Lung (tissue), 12 donors: ENCODE data around the gene RTEL1. TPM values are rescaled to one million over a fixed set of nuclear protein-coding genes. Genes with fewer than 3 reads are reported as not detected.

Experiments
- ATAC-seq: fragments of 200-7000 bp; cut with Tn5 transposase; one replicate; pipeline ENCODE4 v1.9.1; 2020; ENCODE audit warnings: moderate number of reproducible peaks; ENCODE audit not compliant: insufficient read depth, low FRiP score
- DNase-seq, 3 donors: peaks; one replicate each; pipeline ENCODE4 v3.0.0-alpha.2; 2013 to 2017
- H3K27ac ChIP-seq, 2 donors: one replicate each; pipeline ENCODE4 v1.5.1; 2013; ENCODE audit warnings: mild to moderate bottlenecking in 2 of 2, moderate library complexity in 2 of 2, control low read depth in 1 of 2, inconsistent platforms in 1 of 2, low read depth in 1 of 2, low read length in 1 of 2
- H3K27me3 ChIP-seq, 3 donors: one replicate each; pipeline ENCODE4 v1.5.1; 2013; ENCODE audit warnings: low read length in 2 of 3; ENCODE audit not compliant: control insufficient read depth in 3 of 3, insufficient read depth in 3 of 3
- H3K36me3 ChIP-seq, 4 donors: one replicate each; pipeline ENCODE4 v1.5.1; 2013; ENCODE audit warnings: low read length in 4 of 4, mild to moderate bottlenecking in 1 of 4, moderate library complexity in 1 of 4; ENCODE audit not compliant: control insufficient read depth in 4 of 4, insufficient read depth in 4 of 4
- H3K4me1 ChIP-seq, 5 donors: one replicate each; pipeline ENCODE4 v1.5.1; 2013; ENCODE audit warnings: low read length in 5 of 5, mild to moderate bottlenecking in 2 of 5, moderate library complexity in 1 of 5; ENCODE audit not compliant: control insufficient read depth in 5 of 5, insufficient read depth in 5 of 5
- H3K4me3 ChIP-seq: one replicate; pipeline ENCODE4 v1.5.1; 2013; ENCODE audit warnings: mild to moderate bottlenecking, control low read depth, moderate library complexity
- H3K9ac ChIP-seq, 2 donors: one replicate each; pipeline ENCODE4 v1.5.1; 2013; ENCODE audit warnings: low read length in 2 of 2, control low read depth in 1 of 2; ENCODE audit not compliant: insufficient read depth in 1 of 2
- H3K9me3 ChIP-seq, 4 donors: one replicate each; pipeline ENCODE4 v1.5.1; 2013; ENCODE audit warnings: low read length in 3 of 4, mild to moderate bottlenecking in 1 of 4, moderate library complexity in 1 of 4; ENCODE audit not compliant: control insufficient read depth in 4 of 4, insufficient read depth in 3 of 4
- CTCF ChIP-seq: IDR thresholded peaks from 2 replicates; pipeline ENCODE4 v1.5.1; 2012; ENCODE audit warnings: mild to moderate bottlenecking; ENCODE audit errors: control extremely low read depth, extremely low read depth
- WGBS, 2 donors: extraction: QIAGEN DNeasy Blood & Tissue Kit; methylation state at CpG; one replicate each; pipeline ENCODE4 v1.1.7; 2013; 5-methylcytosine and 5-hydroxymethylcytosine counted together
- polyA plus RNA-seq, 2 donors: library from polyadenylated mRNA; stranded (reverse); fragments of 200-250 nt; gene quantifications; one replicate each; pipeline ENCODE4 v1.2.1, GENCODE V29; 2013
- total RNA-seq, 2 donors: library from RNA; depleted of rRNA in 1 of 2; stranded (reverse); fragments of >200 nt in 1 of 2; gene quantifications; one replicate each; pipeline ENCODE4 v1.2.1, GENCODE V29; 2014 to 2021
- donor health status: control.
- donor health status: control.
- donor health status: Bipolar disorder and iron deficiency.
- donor health status: healthy.
- donor health status: DM: yes; HTN: yes; CAD: no.

The RTEL1 gene
- total and polyA plus RNA-seq, 4 donors: 12.4 to 45.8 (median 17.7) TPM

GRCh38 chr20:63709149-63709527 lies 51.0 kb downstream of the RTEL1 start:
- no peak overlapping the region for H3K9ac ChIP-seq
- peak overlapping the region in 1 of 2 donors; percentile 4 for H3K27ac ChIP-seq
- H3K4me3 ChIP-seq: no peak overlapping the region
- TF ChIP-seq CTCF: no peak
- peaks cover 6 to 31% (median 23%) of the 10 kb centered on the region in 4 donors for H3K36me3 ChIP-seq
- DNase-seq: no peak
- H3K4me1 ChIP-seq: peaks cover 0 to 16% (median 8%) of the 10 kb centered on the region in 5 donors
- no peaks in the 10 kb centered on the region for H3K9me3 ChIP-seq
- WGBS, 2 donors: 92 to 95% methylated on average over 17 of the region's 17 CpGs
- no peaks in the 10 kb centered on the region for H3K27me3 ChIP-seq
- ATAC-seq: no peak

- no peak overlapping the region for H3K27ac ChIP-seq
Measured at GRCh38 chr20:63711085-63711645, 53.1 kb downstream of the RTEL1 start.

GRCh38 chr20:63712191-63712590 lies 54.1 kb downstream of the RTEL1 start:
- WGBS, 2 donors: 96 to 100% methylated on average over 1 of the region's 1 CpG
- peaks cover 0 to 8% (median 0%) of the 10 kb centered on the region in 5 donors for H3K4me1 ChIP-seq
- H3K36me3 ChIP-seq: peaks cover 9 to 26% (median 15%) of the 10 kb centered on the region in 4 donors
- DNase-seq (no peak), ATAC-seq (no peak)
- no peaks in the 10 kb centered on the region for H3K27me3 ChIP-seq
- peaks cover 0 to 3% (median 0%) of the 10 kb centered on the region in 4 donors for H3K9me3 ChIP-seq
- H3K4me3 ChIP-seq: no peak overlapping the region
- no peak overlapping the region for H3K27ac ChIP-seq
- no peak overlapping the region for H3K9ac ChIP-seq
- TF ChIP-seq CTCF: no peak

More at GRCh38 chr20:63711085-63711645, 53.1 kb downstream of the RTEL1 start:
- DNase-seq (no peak), ATAC-seq (no peak)
- peaks cover 9 to 27% (median 19%) of the 10 kb centered on the region in 4 donors for H3K36me3 ChIP-seq
- peaks cover 0 to 16% (median 8%) of the 10 kb centered on the region in 5 donors for H3K4me1 ChIP-seq
- WGBS, 2 donors: 83 to 94% methylated on average over 12 of the region's 12 CpGs
- peaks cover 0 to 3% (median 0%) of the 10 kb centered on the region in 4 donors for H3K9me3 ChIP-seq
- H3K27me3 ChIP-seq: no peaks in the 10 kb centered on the region
- H3K4me3 ChIP-seq: no peak overlapping the region
- no peak for TF ChIP-seq CTCF
- no peak overlapping the region for H3K9ac ChIP-seq

- no peak overlapping the region for H3K9ac ChIP-seq
- no peak for ATAC-seq
- TF ChIP-seq CTCF: no peak
- peaks cover 0 to 8% (median 4%) of the 10 kb centered on the region in 4 donors for H3K9me3 ChIP-seq
- H3K27me3 ChIP-seq: no peaks in the 10 kb centered on the region
- peaks cover 9 to 44% (median 21%) of the 10 kb centered on the region in 4 donors for H3K36me3 ChIP-seq
- WGBS, 2 donors: 98 to 100% methylated on average over 5 of the region's 5 CpGs
- DNase-seq: no peak
- no peak overlapping the region for H3K27ac ChIP-seq
- no peak overlapping the region for H3K4me3 ChIP-seq
- H3K4me1 ChIP-seq: no peaks in the 10 kb centered on the region
Measured at GRCh38 chr20:63714858-63715257, 56.7 kb downstream of the RTEL1 start.
